OCI-LY7 (cell line): ENCODE data around the gene RPL32. TPM values are rescaled to one million over a fixed set of nuclear protein-coding genes. Genes with fewer than 3 reads are reported as not detected.

Experiments used
- BruUV-seq: library from RNA; stranded (reverse); fragments of 400-500 nt; replicated peaks from 2 replicates; lab custom pipeline; 2021; lab: Mats Ljungman, UMichigan
- CTCF ChIA-PET: fragments of 300-600 bp; sonication (Branson Sonifier 250); formaldehyde crosslinking; loops from one replicate; lab custom pipeline; 2022; ENCODE audit warnings: antibody characterized with exemption; ENCODE audit not compliant: unreplicated experiment; lab: Charles Lee
- POLR2A ChIA-PET: fragments of 300-600 bp; sonication (Branson Sonifier 250); formaldehyde crosslinking; loops from one replicate; lab custom pipeline; 2022; ENCODE audit warnings: antibody characterized with exemption; lab: Charles Lee
- DNase-seq: peaks from one replicate; pipeline ENCODE4 v3.0.0-alpha.2; 2015; ENCODE audit warnings: low spot score
- H2AFZ ChIP-seq: fragments of 200-600 bp; sonication (generic), shearing (Covaris generic); 2 replicates; pipeline ENCODE4 v1.6.1; 2014; ENCODE audit warnings: mild to moderate bottlenecking, antibody characterized with exemption, low read length, moderate library complexity
- H3K27ac ChIP-seq: fragments of 200-600 bp; sonication (generic); 2 replicates; pipeline ENCODE4 v1.5.1; 2014; ENCODE audit warnings: mixed run types, low read depth, mild to moderate bottlenecking, moderate library complexity, low read length, inconsistent platforms; ENCODE audit not compliant: poor library complexity, severe bottlenecking
- H3K36me3 ChIP-seq: fragments of 200-600 bp; sonication (generic); 2 replicates; pipeline ENCODE4 v1.6.1; 2014; ENCODE audit warnings: mild to moderate bottlenecking, antibody characterized with exemption, low read length, moderate library complexity, mixed read lengths; ENCODE audit not compliant: insufficient read depth
- H3K4me1 ChIP-seq: fragments of 200-600 bp; sonication (generic); 2 replicates; pipeline ENCODE4 v1.5.1; 2014; ENCODE audit warnings: mild to moderate bottlenecking, low read length; ENCODE audit not compliant: insufficient read depth, poor library complexity, severe bottlenecking
- H3K4me2 ChIP-seq: fragments of 200-600 bp; sonication (generic); 2 replicates; pipeline ENCODE4 v1.6.1; 2014; ENCODE audit warnings: mild to moderate bottlenecking, low read length
- H3K4me3 ChIP-seq: fragments of 200-600 bp; sonication (generic); 2 replicates; pipeline ENCODE4 v1.5.1; 2014; ENCODE audit warnings: mild to moderate bottlenecking, low read depth, low read length; ENCODE audit not compliant: poor library complexity, severe bottlenecking
- H3K79me2 ChIP-seq: fragments of 200-600 bp; sonication (generic); 2 replicates; pipeline ENCODE4 v1.6.1; 2016; ENCODE audit warnings: low read depth, mild to moderate bottlenecking, low read length, moderate library complexity, mixed read lengths; ENCODE audit not compliant: insufficient read depth
- H3K9me2 ChIP-seq: fragments of 200-600 bp; sonication (generic); 2 replicates; pipeline ENCODE4 v1.6.1; 2016; ENCODE audit warnings: mild to moderate bottlenecking, low read length, mixed read lengths; ENCODE audit not compliant: insufficient read depth
- H3K9me3 ChIP-seq: fragments of 200-600 bp; sonication (generic); 2 replicates; pipeline ENCODE4 v1.6.1; 2014; ENCODE audit warnings: mild to moderate bottlenecking, mixed run types, low read length, mixed read lengths
- H4K20me1 ChIP-seq: fragments of 200-600 bp; sonication (generic); 2 replicates; pipeline ENCODE4 v1.6.1; 2014; ENCODE audit warnings: mild to moderate bottlenecking, antibody characterized with exemption, low read length, moderate library complexity, mixed read lengths; ENCODE audit not compliant: insufficient read depth
- CTCF ChIP-seq: fragments of 200-600 bp; sonication (generic); conservative IDR thresholded peaks from 2 replicates; pipeline ENCODE4 v1.5.1; 2014; ENCODE audit warnings: mild to moderate bottlenecking, antibody characterized with exemption, low read length, moderate library complexity, mixed read lengths
- EZH2phosphoT487 ChIP-seq: fragments of 200-600 bp; sonication (generic); IDR thresholded peaks from 2 replicates; pipeline ENCODE4 v1.6.1; 2018; ENCODE audit warnings: low read depth, borderline replicate concordance, mild to moderate bottlenecking, mixed run types, antibody characterized with exemption, low read length, moderate library complexity, mixed read lengths
- intact Hi-C: fragments of 100-400 bp; cut with micrococcal nuclease; formaldehyde crosslinking; loops from one replicate; pipeline ENCODE4 v1.10.0; 2022; ENCODE audit not compliant: unreplicated experiment
- total RNA-seq, 2 experiments: library from RNA; depleted of rRNA in 1 of 2; stranded (reverse); fragments of >200 nt in 1 of 2; shearing (Covaris generic) in 1 of 2; gene quantifications; 2 replicates each; pipeline ENCODE4 v1.2.3, GENCODE V29; 2014 to 2022

RPL32 gene
- total RNA-seq, 2 experiments from 2014 or later: 2,099 to 3,717 TPM

- H3K4me3 ChIP-seq: no peak overlapping the region
- H3K36me3 ChIP-seq: peaks cover 69% of the 10 kb centered on the region
- peaks cover 18% of the 10 kb centered on the region for H4K20me1 ChIP-seq
- peaks cover 23% of the 10 kb centered on the region for H3K4me1 ChIP-seq
- DNase-seq: no peak
- BruUV-seq: no TSS peak
- peak; percentile 56 for TF ChIP-seq CTCF
- TF ChIP-seq EZH2phosphoT487: no peak
- ChIA-PET CTCF (no interaction called here), POLR2A (interaction anchor here (0.7 to 1.2 kb wide), 2 partner anchors 9 to 11 kb away, joined by 3 read pairs; partner anchors contain the start of gene RPL32)
- H3K4me2 ChIP-seq: no peak overlapping the region
- H3K27ac ChIP-seq: peak overlapping the region; percentile 50
- no peaks in the 10 kb centered on the region for H3K79me2 ChIP-seq
- no peak overlapping the region for H2AFZ ChIP-seq
- H3K9me3 ChIP-seq: no peaks in the 10 kb centered on the region
- intact Hi-C loops: no loop called here
- H3K9me2 ChIP-seq: no peaks in the 10 kb centered on the region
Measured at GRCh38 chr3:12830785-12831156, 10.6 kb downstream of the RPL32 start.

GRCh38 chr3:12829886-12830784 lies 11.2 kb downstream of the RPL32 start:
- Histone ChIP-seq H3K79me2 (no peaks in the 10 kb centered on the region), H3K9me3 (no peaks in the 10 kb centered on the region), H3K4me2 (no peak overlapping the region), H3K4me3 (no peak overlapping the region), H4K20me1 (peaks cover 14% of the 10 kb centered on the region; the same call in 1 of the 2 replicates), H3K9me2 (no peaks in the 10 kb centered on the region), H3K36me3 (peaks cover 62% of the 10 kb centered on the region), H3K27ac (no peak overlapping the region), H2AFZ (no peak overlapping the region), H3K4me1 (peaks cover 23% of the 10 kb centered on the region)
- ChIA-PET POLR2A (interaction anchor here (0.7 to 1.2 kb wide), 2 partner anchors 9 to 11 kb away, joined by 3 read pairs; partner anchors contain the start of gene RPL32), CTCF (no interaction called here)
- BruUV-seq: no TSS peak
- intact Hi-C loops: no loop called here
- DNase-seq: no peak
- TF ChIP-seq EZH2phosphoT487 (no peak), CTCF (no peak)
